ENCODE data around the gene CYP27B1.

The CYP27B1 gene

GRCh38 chr12:57736741-57737466 lies 30.0 kb downstream of the CYP27B1 start:
- Histone ChIP-seq H3K9me2 (ENCODE audit: low read depth, low read length) (no peaks in the 10 kb centered on the region), H3F3A (ENCODE audit: insufficient read depth, low read length) (no peaks in the 10 kb centered on the region), H3K9me3 (ENCODE audit: low read length) (no peaks in the 10 kb centered on the region), H3K4me3 (ENCODE audit: low read depth, low read length, poor library complexity, severe bottlenecking) (no peak overlapping the region), H3K27me3 (ENCODE audit: insufficient read depth, low read length) (no peaks in the 10 kb centered on the region), H3K79me2 (ENCODE audit: insufficient read depth, low read length) (no peaks in the 10 kb centered on the region), H3K4me2 (ENCODE audit: low read length) (no peak overlapping the region), H3K36me3 (ENCODE audit: insufficient read depth, low read length) (peaks cover 13% of the 10 kb centered on the region; the same call in 1 of the 2 replicates), H3K9ac (ENCODE audit: low read length) (no peak overlapping the region), H3K27ac (ENCODE audit: low read depth, low read length, poor library complexity, severe bottlenecking) (no peak overlapping the region), H3K4me1 (ENCODE audit: insufficient read depth, low read length, severe bottlenecking) (peaks cover 27% of the 10 kb centered on the region), H2AFZ (ENCODE audit: low read length) (no peak overlapping the region), H4K20me1 (ENCODE audit: insufficient read depth, low read length) (no peaks in the 10 kb centered on the region)
- no peak for TF ChIP-seq EZH2 (IDR thresholded peaks at IDR 0.05; ENCODE audit: borderline replicate concordance, low read length)

- Histone ChIP-seq H3K27ac (ENCODE audit: low read depth, low read length, poor library complexity, severe bottlenecking) (no peak overlapping the region), H3K79me2 (ENCODE audit: insufficient read depth, low read length) (no peaks in the 10 kb centered on the region), H2AFZ (ENCODE audit: low read length) (no peak overlapping the region), H4K20me1 (ENCODE audit: insufficient read depth, low read length) (no peaks in the 10 kb centered on the region), H3K4me3 (ENCODE audit: low read depth, low read length, poor library complexity, severe bottlenecking) (no peak overlapping the region), H3K9me2 (ENCODE audit: low read depth, low read length) (no peaks in the 10 kb centered on the region), H3K4me2 (ENCODE audit: low read length) (no peak overlapping the region), H3K27me3 (ENCODE audit: insufficient read depth, low read length) (no peaks in the 10 kb centered on the region), H3K36me3 (ENCODE audit: insufficient read depth, low read length) (peaks cover 21% of the 10 kb centered on the region; the same call in 1 of the 2 replicates), H3K9ac (ENCODE audit: low read length) (no peak overlapping the region), H3K9me3 (ENCODE audit: low read length) (no peaks in the 10 kb centered on the region), H3F3A (ENCODE audit: insufficient read depth, low read length) (no peaks in the 10 kb centered on the region), H3K4me1 (ENCODE audit: insufficient read depth, low read length, severe bottlenecking) (peaks cover 20% of the 10 kb centered on the region)
- no peak for TF ChIP-seq EZH2 (IDR thresholded peaks at IDR 0.05; ENCODE audit: borderline replicate concordance, low read length)
- no peak for TF ChIP-seq CTCF (IDR thresholded peaks at IDR 0.05; ENCODE audit: low read length)
Observed at GRCh38 chr12:57735952-57736740, 30.7 kb downstream of the CYP27B1 start.

GRCh38 chr12:57735198-57735855 lies 31.6 kb downstream of the CYP27B1 start:
- H3K79me2 ChIP-seq (ENCODE audit: insufficient read depth, low read length), result no peaks in the 10 kb centered on the region
- H3K27ac ChIP-seq (ENCODE audit: low read depth, low read length, poor library complexity, severe bottlenecking), result no peak overlapping the region
- no peaks in the 10 kb centered on the region for H3K27me3 ChIP-seq (ENCODE audit: insufficient read depth, low read length)
- H3K9me2 ChIP-seq (ENCODE audit: low read depth, low read length), result no peaks in the 10 kb centered on the region
- H3F3A ChIP-seq (ENCODE audit: insufficient read depth, low read length), result no peaks in the 10 kb centered on the region
- TF ChIP-seq CTCF (IDR thresholded peaks at IDR 0.05; ENCODE audit: low read length) (no peak), EZH2 (IDR thresholded peaks at IDR 0.05; ENCODE audit: borderline replicate concordance, low read length) (no peak)
- H2AFZ ChIP-seq (ENCODE audit: low read length), result no peak overlapping the region
- no peak overlapping the region for H3K4me2 ChIP-seq (ENCODE audit: low read length)
- no peaks in the 10 kb centered on the region for H4K20me1 ChIP-seq (ENCODE audit: insufficient read depth, low read length)
- H3K9ac ChIP-seq (ENCODE audit: low read length), result no peak overlapping the region
- H3K36me3 ChIP-seq (ENCODE audit: insufficient read depth, low read length), result peaks cover 28% of the 10 kb centered on the region; the same call in 1 of the 2 replicates
- H3K4me3 ChIP-seq (ENCODE audit: low read depth, low read length, poor library complexity, severe bottlenecking), result no peak overlapping the region
- H3K9me3 ChIP-seq (ENCODE audit: low read length), result no peaks in the 10 kb centered on the region
- H3K4me1 ChIP-seq (ENCODE audit: insufficient read depth, low read length, severe bottlenecking), result peaks cover 12% of the 10 kb centered on the region

Data from OCI-LY1 (cell line).